Activated CD4-positive, alpha-beta T cell treated with anti-CD3 and anti-CD28 coated beads, Interleukin-2, amount 50 U/mL, for 4 hours (primary cell): Measurements from ENCODE around the gene SEC23B.
A peak's percentile ranks its signal among the peaks of the same experiment; 100 is the strongest.

Source experiments
- DNase-seq, 2 experiments: peaks; one replicate each; pipeline ENCODE4 v3.0.0-alpha.2; 2020

The SEC23B gene

GRCh38 chr20:18527339-18527738 is 19.6 kb downstream of the SEC23B start:
- no peak for DNase-seq

- DNase-seq, result no peak
These were observed 20.1 kb downstream of the SEC23B start for GRCh38 chr20:18527836-18528235.

GRCh38 chr20:18529041-18529440 is 21.3 kb downstream of the SEC23B start:
- no peak for DNase-seq

- no peak for DNase-seq
These were observed 24.9 kb downstream of the SEC23B start for GRCh38 chr20:18532626-18533025.

GRCh38 chr20:18533491-18533890 is 25.8 kb downstream of the SEC23B start:
- DNase-seq, result no peak

- DNase-seq, result no peak
These were observed 26.4 kb downstream of the SEC23B start for GRCh38 chr20:18533978-18534644.

- DNase-seq, result no peak
These were observed 29.9 kb downstream of the SEC23B start for GRCh38 chr20:18537651-18538050.

- no peak for DNase-seq
These were observed 34.0 kb downstream of the SEC23B start for GRCh38 chr20:18541741-18542140.

GRCh38 chr20:18543216-18543615 is 35.5 kb downstream of the SEC23B start:
- DNase-seq, result no peak

GRCh38 chr20:18543932-18544331 is 36.2 kb downstream of the SEC23B start:
- DNase-seq, result no peak

GRCh38 chr20:18545566-18545965 is 37.8 kb downstream of the SEC23B start:
- no peak for DNase-seq

- no peak for DNase-seq
These were observed 40.7 kb downstream of the SEC23B start for GRCh38 chr20:18548465-18548864.

GRCh38 chr20:18553746-18554145 is 46.0 kb downstream of the SEC23B start:
- DNase-seq, result no peak

- peak; percentile 93 to 94 for DNase-seq
These were observed 59.4 kb downstream of the SEC23B start, which contains the start of gene SMIM26 for GRCh38 chr20:18566892-18567738. TSS of gene SMIM26 (plus strand) at chr20:18567432. CDS start at chr20:18567479, 47 bp downstream.

- DNase-seq, result no peak
These were observed 60.0 kb downstream of the SEC23B start for GRCh38 chr20:18567739-18568091.

- no peak for DNase-seq
These were observed 63.3 kb downstream of the SEC23B start for GRCh38 chr20:18571009-18571408.

GRCh38 chr20:18571578-18571977 is 63.8 kb downstream of the SEC23B start:
- DNase-seq, result no peak

GRCh38 chr20:18577942-18578341 is 70.2 kb downstream of the SEC23B start:
- DNase-seq, result no peak

GRCh38 chr20:18578581-18578980 is 70.8 kb downstream of the SEC23B start:
- no peak for DNase-seq

GRCh38 chr20:18580012-18580411 is 72.3 kb downstream of the SEC23B start:
- DNase-seq, result no peak

GRCh38 chr20:18585134-18585533 is 77.4 kb downstream of the SEC23B start:
- DNase-seq, result no peak

GRCh38 chr20:18587665-18588573 is 80.2 kb downstream of the SEC23B start, which contains the start of gene DTD1:
TSS of gene DTD1 (plus strand) at chr20:18588054. CDS start at chr20:18588073, 19 bp downstream.
- DNase-seq, result peak; percentile 68 to 69

- DNase-seq, result no peak
These were observed 80.8 kb downstream of the SEC23B start for GRCh38 chr20:18588574-18588933.
